Measurements from ENCODE around the gene MOK.
A peak's percentile ranks its signal among the peaks of the same experiment; 100 is the strongest.
"Not testable (repeated sequence)": the region's sequence is repeated elsewhere in the genome, so short reads cannot be mapped to it uniquely, and the experiment has no call there.

MOK gene

GRCh38 chr14:102321456-102322422 lies 16.8 kb upstream of the MOK start:
- DNase-seq (ENCODE audit: extremely low read depth in 1 of 2, low read depth in 1 of 2): no peak

DNA sequence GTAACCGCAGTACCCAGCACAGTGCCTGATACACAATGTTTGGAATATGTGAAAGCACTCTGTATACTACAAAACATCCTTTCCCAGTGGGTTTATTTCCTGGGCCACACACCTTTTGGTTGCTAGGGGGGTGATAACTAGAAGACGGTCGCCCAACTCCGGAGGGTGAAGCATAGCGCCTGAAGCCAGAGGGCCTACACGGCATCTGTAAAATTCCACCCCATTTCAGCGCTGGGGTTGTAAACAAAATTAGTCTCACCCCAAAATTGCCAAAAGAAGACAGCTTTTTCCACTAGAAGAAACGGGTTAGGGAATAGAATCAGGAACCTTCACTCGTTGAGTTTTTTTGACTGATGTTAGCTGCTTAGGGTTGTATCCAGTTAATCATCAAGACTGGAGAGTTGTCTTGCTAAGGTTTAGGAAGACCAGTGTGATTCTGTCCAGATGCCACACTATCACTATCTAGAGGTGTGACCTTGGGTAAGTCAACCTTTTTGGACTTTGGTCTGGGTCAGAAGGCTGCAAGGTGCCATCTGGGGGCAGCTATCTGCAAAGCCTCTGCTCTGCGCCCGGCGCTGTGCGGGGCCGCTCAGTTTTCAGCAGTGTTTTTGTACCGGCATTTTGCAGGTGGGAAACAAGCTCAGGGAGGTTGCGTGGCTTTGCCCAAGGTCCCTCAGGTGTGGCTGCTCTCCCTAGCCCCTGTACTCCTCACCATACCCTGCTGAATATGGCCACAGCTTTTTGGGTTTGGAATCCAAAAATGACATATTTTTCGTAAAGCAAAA lies 15.9 kb upstream of the MOK start:
- no peak for DNase-seq (ENCODE audit: extremely low read depth in 1 of 2, low read depth in 1 of 2)

GRCh38 chr14:102320033-102320660 lies 15.2 kb upstream of the MOK start:
- DNase-seq (ENCODE audit: extremely low read depth in 1 of 2, low read depth in 1 of 2): no peak

DNA sequence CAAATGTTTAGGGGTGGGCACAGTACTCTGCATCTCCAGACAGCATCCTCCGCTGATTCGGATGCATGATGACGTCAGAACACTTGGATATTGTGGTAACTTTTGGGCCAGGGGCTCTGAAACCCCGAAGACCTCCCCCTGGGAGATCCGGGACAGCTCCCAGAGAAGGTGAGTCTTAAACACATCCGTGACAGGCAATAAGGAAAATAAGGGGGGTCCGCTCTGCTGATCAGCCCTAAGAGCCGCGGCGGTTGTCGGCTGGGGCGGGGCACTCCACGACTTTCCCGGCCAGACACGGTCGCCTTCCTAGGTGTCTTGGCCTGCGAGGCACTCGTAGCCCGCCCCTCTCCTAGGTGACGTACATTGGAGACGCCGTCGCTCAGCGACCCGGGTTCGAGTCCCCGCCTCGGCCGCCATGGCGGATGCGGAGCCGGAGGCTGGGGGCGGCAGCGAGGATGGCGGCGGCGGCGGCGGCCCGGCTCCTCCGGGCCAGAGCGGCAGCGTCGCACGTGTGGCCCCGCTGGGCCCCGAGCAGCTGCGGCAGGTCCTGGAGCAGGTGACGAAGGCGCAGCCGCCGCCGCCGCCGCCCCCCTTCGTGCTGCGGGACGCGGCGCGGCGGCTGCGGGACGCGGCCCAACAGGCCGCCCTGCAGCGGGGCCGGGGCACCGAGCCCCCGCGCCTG lies 14.5 kb upstream of the MOK start, which contains the start of gene ZNF839:
TSS of gene ZNF839 (plus strand) at position 396 of the 682 bp plus-strand sequence. CDS start at position 416, 20 bp downstream.
- peak; percentile 85 to 90 for DNase-seq (ENCODE audit: extremely low read depth in 1 of 2, low read depth in 1 of 2)

- no peak for DNase-seq (ENCODE audit: extremely low read depth in 1 of 2, low read depth in 1 of 2)
Measured at GRCh38 chr14:102318781-102319276, 13.9 kb upstream of the MOK start.

- peak in 1 of 2 donors; percentile 21 for DNase-seq (ENCODE audit: extremely low read depth in 1 of 2, low read depth in 1 of 2)
Measured at GRCh38 chr14:102317564-102318248, 12.7 kb upstream of the MOK start.

DNA sequence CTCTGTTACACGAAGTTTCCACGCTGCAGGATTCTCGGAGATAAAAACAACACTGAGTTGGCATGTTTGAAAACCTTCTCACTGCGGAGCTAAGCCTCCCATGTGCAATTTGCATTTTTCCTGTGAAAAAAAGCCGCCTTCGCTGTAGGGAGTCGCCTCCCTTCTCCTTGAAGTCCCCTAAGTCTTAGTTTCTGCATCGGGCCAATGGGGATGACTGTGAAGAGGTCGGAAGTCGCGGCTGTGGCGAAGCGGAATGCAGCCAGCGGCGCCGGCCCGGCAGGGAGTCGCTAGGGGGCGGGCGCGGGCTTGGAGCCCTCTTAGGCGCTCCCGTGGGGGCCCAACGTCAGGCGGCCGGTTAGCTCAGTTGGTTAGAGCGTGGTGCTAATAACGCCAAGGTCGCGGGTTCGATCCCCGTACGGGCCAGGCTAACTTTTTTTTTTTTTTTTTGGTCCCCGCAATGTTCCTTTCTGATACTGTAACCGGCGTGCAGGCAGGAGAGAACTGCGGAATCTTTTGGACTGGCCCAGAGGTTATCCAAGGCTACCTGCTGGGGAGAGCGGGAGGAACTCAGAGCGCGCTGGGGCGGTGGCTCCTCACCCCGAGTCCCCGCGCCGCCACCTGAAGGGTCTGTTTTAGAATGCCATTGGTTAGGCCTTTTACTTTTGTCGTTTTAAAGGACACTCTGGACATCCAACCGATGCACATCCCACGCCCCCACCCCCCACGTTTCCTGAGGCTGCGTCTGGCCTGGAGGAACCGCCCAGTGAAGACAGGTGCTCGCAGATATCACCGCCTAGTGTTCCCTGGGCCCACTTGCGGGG lies 12.0 kb upstream of the MOK start:
- DNase-seq (ENCODE audit: extremely low read depth in 1 of 2, low read depth in 1 of 2): peak; percentile 81 to 93

GRCh38 chr14:102316338-102316742 lies 11.4 kb upstream of the MOK start:
- no peak for DNase-seq (ENCODE audit: extremely low read depth in 1 of 2, low read depth in 1 of 2)

DNA sequence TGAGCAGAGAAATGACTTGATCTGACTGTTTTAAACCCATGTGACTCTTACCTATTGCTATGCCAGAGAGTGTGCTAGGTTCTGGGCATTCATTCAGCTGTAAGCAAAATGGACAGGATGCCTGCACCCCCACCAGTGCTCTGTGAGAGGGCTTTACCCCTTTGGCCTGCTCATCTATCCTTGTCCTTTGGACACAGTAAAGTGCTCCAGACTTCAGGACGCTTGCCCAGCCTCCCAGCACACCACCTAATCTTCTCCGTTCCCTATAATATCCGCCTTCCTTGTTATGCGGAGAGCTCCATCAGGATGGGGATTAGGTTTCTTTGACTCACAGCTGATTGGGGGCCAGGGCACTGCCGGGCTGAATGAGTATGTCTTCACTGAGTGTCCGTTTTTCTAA lies 10.2 kb upstream of the MOK start:
- DNase-seq (ENCODE audit: extremely low read depth in 1 of 2, low read depth in 1 of 2): no peak

DNA sequence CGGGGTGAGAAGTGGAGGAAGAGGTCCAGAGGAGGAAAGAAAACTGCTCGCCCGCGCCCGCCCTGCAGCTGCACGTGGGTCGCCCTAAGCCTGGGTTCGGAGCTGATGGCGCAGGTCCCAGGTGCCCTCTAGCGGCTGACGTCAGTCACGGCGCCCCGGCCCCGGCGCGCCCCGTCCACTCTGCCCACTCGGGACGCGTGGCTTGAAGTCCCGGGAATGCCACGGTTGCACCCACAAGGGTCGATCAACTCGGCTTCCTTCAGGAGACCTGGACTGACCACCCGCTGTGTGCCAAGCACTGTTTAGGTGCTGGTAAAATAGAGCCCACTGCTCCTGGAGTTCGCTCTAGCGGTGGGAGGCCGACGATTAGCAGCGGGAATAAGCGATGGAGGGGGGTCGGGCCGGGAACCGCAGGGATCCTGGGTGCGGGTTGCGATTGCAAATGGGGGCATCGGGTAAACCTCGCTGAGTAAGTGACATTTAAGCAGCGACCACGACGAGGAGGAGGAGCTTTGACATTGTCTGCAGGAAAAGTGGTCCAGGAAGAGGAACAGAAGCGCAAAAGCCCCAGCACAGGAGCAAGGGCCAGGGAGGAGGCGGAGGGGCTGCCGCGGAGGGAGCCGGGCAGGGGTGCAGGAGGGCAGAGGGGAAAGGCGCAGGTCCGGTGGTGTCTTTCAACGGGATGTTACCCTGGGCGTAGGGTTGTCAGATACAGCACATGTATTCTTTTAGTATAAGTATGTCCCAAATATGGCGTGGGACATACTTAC lies 9.5 kb upstream of the MOK start:
- peak; percentile 65 to 67 for DNase-seq (ENCODE audit: extremely low read depth in 1 of 2, low read depth in 1 of 2)

DNA sequence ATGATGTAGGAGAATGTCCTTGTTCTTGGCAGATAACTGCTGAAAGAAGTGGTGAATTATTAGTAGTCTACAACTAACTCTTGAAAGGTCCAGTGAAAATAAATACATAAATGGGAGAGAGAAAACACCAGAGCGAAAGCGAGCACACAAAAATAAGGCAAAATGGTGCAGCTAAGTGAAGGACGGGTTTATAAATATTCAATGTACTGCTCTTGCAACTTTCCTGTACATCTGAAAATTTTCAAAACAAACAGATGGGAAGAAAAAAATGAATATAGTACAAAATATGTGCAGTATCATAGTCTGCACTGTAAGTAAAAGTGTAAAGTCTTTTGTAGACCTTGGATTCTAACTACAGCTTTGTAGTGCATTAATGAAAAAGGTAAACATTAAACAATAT lies 1.3 kb downstream of the MOK start:
- DNase-seq (ENCODE audit: extremely low read depth in 1 of 2, low read depth in 1 of 2): no peak

GRCh38 chr14:102298303-102299070 lies 6.5 kb downstream of the MOK start:
- not testable (repeated sequence) for DNase-seq (ENCODE audit: extremely low read depth in 1 of 2, low read depth in 1 of 2)

- DNase-seq (ENCODE audit: extremely low read depth in 1 of 2, low read depth in 1 of 2): no peak
Measured at GRCh38 chr14:102297436-102298170, 7.4 kb downstream of the MOK start.

DNA sequence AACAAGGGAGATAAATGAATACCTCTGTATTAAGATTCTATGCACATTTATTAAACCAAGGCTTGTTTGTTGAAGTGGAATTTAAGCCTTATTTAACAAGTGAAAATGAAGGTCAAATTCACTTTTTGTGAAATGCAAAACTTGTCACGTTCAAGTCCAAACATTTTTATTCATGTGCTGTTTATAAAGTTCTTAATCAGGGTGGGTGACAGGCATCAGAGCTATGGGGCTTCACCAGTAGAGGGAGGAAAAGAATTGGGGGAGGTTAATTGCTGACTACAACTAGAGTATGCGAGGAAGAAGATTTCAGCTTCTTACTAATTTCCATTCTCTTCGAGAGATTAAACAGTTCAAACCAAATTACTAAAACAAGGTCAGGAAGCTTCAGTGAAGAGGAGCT lies 9.7 kb downstream of the MOK start:
- no peak for DNase-seq (ENCODE audit: extremely low read depth in 1 of 2, low read depth in 1 of 2)

GRCh38 chr14:102293781-102294180 lies 11.2 kb downstream of the MOK start:
- no peak for DNase-seq (ENCODE audit: extremely low read depth in 1 of 2, low read depth in 1 of 2)

DNA sequence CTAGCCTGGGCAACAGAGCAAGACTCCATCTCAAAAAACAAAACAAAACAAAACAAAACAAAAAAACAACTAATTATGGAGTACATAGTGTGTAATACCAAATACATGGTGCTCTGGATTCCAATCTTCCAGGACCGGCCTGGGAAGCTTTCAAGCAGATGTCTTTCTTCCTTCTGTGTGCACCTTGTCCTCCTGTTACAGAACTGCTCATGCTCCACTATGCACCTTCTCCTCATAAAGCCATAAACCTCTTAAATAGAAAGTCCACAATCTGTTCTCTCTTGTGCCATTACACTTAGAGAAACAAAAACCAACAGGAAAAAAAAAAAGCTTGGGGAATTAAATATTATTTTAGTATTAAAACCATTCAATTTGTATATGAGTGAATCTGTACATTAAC lies 12.5 kb downstream of the MOK start:
- DNase-seq (ENCODE audit: extremely low read depth in 1 of 2, low read depth in 1 of 2): no peak

GRCh38 chr14:102288139-102288538 lies 16.8 kb downstream of the MOK start:
- no peak for DNase-seq (ENCODE audit: extremely low read depth in 1 of 2, low read depth in 1 of 2)

Data from stimulated activated CD8-positive, alpha-beta memory T cell treated with anti-CD3 and anti-CD28 coated beads, Interleukin-7, amount 100 ng/mL, for 48 hours (primary cell).